PC-9 (cell line): ENCODE data around the gene RHBDD1. TPM values are rescaled to one million over a fixed set of nuclear protein-coding genes. Genes with fewer than 3 reads are reported as not detected.

Experiments used
- BruUV-seq: library from RNA; stranded (reverse); fragments of 400-500 nt; replicated peaks from 2 replicates; lab custom pipeline; 2021; lab: Mats Ljungman, UMichigan
- CTCF ChIA-PET: fragments of 300-600 bp; sonication (Branson Sonifier 250); formaldehyde crosslinking; loops from one replicate; lab custom pipeline; 2022; ENCODE audit warnings: antibody characterized with exemption; lab: Charles Lee
- POLR2A ChIA-PET: fragments of 300-600 bp; sonication (Branson Sonifier 250); formaldehyde crosslinking; loops from one replicate; lab custom pipeline; 2022; ENCODE audit warnings: antibody characterized with exemption; ENCODE audit not compliant: unreplicated experiment; lab: Charles Lee
- DNase-seq, 2 experiments: peaks; one replicate each; pipeline versions ENCODE4 v3.0.0 to v3.0.0-alpha.2; 2015 to 2022; ENCODE audit warnings: mixed read lengths in 1 of 2
- H2AFZ ChIP-seq: fragments of 200-600 bp; sonication (generic); 2 replicates; pipeline ENCODE4 v1.8.1; 2017; ENCODE audit warnings: antibody characterized with exemption
- H3F3A ChIP-seq: fragments of 200-600 bp; sonication (generic); 2 replicates; pipeline ENCODE4 v1.8.1; 2017; ENCODE audit warnings: antibody characterized with exemption, mild to moderate bottlenecking, low read depth; ENCODE audit not compliant: insufficient read depth
- H3K27ac ChIP-seq: fragments of 200-600 bp; sonication (generic); 2 replicates; pipeline ENCODE4 v1.6.1; 2016; ENCODE audit warnings: mixed run types
- H3K27me3 ChIP-seq: fragments of 200-600 bp; sonication (generic); 2 replicates; pipeline ENCODE4 v1.6.1; 2016; ENCODE audit warnings: low read depth, mixed run types; ENCODE audit not compliant: insufficient read depth
- H3K36me3 ChIP-seq: fragments of 200-600 bp; sonication (generic); 2 replicates; pipeline ENCODE4 v1.6.1; 2016; ENCODE audit warnings: low read depth, mixed run types
- H3K4me1 ChIP-seq: fragments of 200-600 bp; sonication (generic); replicated peaks from 2 replicates; pipeline ENCODE4 v1.6.1; 2016; ENCODE audit warnings: mixed run types; ENCODE audit not compliant: insufficient read depth
- H3K4me2 ChIP-seq: fragments of 200-600 bp; sonication (generic); 2 replicates; pipeline ENCODE4 v1.6.1; 2017; ENCODE audit warnings: mixed run types
- H3K4me3 ChIP-seq: fragments of 200-600 bp; sonication (generic); 2 replicates; pipeline ENCODE4 v1.6.1; 2016; ENCODE audit warnings: mixed run types
- H3K79me2 ChIP-seq: fragments of 200-600 bp; sonication (generic); 2 replicates; pipeline ENCODE4 v1.6.1; 2017; ENCODE audit warnings: low read depth, mixed run types
- H3K9me2 ChIP-seq: fragments of 200-600 bp; sonication (generic); 2 replicates; pipeline ENCODE4 v1.8.1; 2017; ENCODE audit warnings: mild to moderate bottlenecking; ENCODE audit not compliant: insufficient read depth
- H3K9me3 ChIP-seq: fragments of 200-600 bp; sonication (generic); 2 replicates; pipeline ENCODE4 v1.8.1; 2016; ENCODE audit warnings: low read depth; ENCODE audit not compliant: insufficient read depth
- H4K20me1 ChIP-seq: fragments of 200-600 bp; sonication (generic); 2 replicates; pipeline ENCODE4 v1.8.1; 2017; ENCODE audit not compliant: insufficient read depth
- EZH2 ChIP-seq: fragments of 200-600 bp; sonication (generic); IDR thresholded peaks from 2 replicates; pipeline ENCODE4 v1.8.0; 2017; ENCODE audit warnings: antibody characterized with exemption, low read depth
- intact Hi-C: fragments of 100-400 bp; cut with micrococcal nuclease; formaldehyde crosslinking; loops from one replicate; pipeline ENCODE4 v1.10.0; 2022; ENCODE audit not compliant: unreplicated experiment
- total RNA-seq: library from RNA; stranded (reverse); gene quantifications from 2 replicates; pipeline ENCODE4 v1.2.3, GENCODE V29; 2021
- TF ChIP-seq, protein P1 (sequence below): fragments of 200-600 bp; sonication (generic); conservative IDR thresholded peaks from 2 replicates; pipeline ENCODE4 v1.6.1; 2017; ENCODE audit warnings: mixed run types, antibody characterized with exemption, mild to moderate bottlenecking, moderate library complexity

The RHBDD1 gene
- total RNA-seq, 1 experiment from 2014 or later, result 22.3 TPM

DNA sequence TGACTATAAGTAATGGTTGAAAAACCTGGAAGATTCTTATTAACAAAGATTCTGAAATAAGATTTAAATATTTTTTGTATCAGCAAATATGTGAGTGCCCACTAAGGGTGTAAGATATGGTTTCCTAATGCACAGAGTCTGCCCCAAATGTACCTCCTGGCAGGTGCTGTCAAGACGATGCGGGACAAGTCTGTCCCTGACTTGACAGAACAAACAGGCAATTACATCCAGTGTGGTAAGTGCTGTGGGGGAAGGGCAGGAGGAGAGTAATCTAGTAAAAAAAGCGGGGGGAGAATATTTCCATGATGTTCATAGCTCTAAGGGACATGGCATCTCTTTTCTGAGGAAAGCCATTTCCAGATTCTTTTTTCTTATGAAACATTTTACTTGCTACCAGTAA is 200.7 kb downstream of the RHBDD1 start:
- TF ChIP-seq EZH2, result no peak
- TF ChIP-seq, protein P1, sequence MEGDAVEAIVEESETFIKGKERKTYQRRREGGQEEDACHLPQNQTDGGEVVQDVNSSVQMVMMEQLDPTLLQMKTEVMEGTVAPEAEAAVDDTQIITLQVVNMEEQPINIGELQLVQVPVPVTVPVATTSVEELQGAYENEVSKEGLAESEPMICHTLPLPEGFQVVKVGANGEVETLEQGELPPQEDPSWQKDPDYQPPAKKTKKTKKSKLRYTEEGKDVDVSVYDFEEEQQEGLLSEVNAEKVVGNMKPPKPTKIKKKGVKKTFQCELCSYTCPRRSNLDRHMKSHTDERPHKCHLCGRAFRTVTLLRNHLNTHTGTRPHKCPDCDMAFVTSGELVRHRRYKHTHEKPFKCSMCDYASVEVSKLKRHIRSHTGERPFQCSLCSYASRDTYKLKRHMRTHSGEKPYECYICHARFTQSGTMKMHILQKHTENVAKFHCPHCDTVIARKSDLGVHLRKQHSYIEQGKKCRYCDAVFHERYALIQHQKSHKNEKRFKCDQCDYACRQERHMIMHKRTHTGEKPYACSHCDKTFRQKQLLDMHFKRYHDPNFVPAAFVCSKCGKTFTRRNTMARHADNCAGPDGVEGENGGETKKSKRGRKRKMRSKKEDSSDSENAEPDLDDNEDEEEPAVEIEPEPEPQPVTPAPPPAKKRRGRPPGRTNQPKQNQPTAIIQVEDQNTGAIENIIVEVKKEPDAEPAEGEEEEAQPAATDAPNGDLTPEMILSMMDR, result no peak
- H4K20me1 ChIP-seq, result no peaks in the 10 kb centered on the region
- no peaks in the 10 kb centered on the region for H3K9me3 ChIP-seq
- H3K4me1 ChIP-seq, result no peaks in the 10 kb centered on the region
- H3K27ac ChIP-seq, result no peak overlapping the region
- no peaks in the 10 kb centered on the region for H3K27me3 ChIP-seq
- no peak for DNase-seq
- no peaks in the 10 kb centered on the region for H3K79me2 ChIP-seq
- H3K36me3 ChIP-seq, result no peaks in the 10 kb centered on the region
- ChIA-PET CTCF (interaction anchor here (0.6 kb wide), 1 partner anchor 1371 kb away, joined by 12 read pairs; no protein-coding TSS in a partner anchor), POLR2A (no interaction called here)
- H3F3A ChIP-seq, result no peaks in the 10 kb centered on the region
- intact Hi-C loops, result no loop called here
- H3K4me2 ChIP-seq, result no peak overlapping the region
- H3K4me3 ChIP-seq, result no peak overlapping the region
- no peaks in the 10 kb centered on the region for H3K9me2 ChIP-seq
- no peak overlapping the region for H2AFZ ChIP-seq
- no TSS peak for BruUV-seq

DNA sequence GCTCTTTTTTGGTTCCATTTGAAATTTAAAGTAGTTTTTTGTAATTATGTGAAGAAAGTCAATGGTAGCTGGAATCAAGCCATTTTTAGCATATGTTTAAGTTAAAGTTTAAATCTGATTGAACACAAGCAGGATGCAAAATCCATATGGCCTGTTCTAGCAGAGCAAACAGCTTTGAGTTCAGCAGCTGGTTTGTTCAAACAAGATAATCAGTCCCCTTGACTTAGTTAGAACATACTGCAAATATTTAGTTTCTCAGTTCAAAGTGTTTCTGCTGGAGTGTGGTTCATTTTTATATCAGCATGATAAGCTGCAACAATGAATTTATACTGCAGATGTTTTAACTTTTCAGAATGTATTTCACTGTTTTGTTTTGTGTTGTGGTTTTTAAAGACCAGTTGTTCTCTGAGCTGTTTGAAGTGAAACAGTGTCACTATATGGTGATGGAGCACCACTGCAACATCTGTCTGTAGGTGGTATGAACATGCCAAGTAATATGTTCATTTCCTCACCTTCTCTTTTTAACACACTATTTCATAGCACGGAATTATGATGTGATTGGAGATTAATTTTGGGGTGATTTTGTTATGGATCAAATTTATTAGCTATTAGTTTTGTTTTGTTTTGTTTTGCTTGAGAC is 202.8 kb downstream of the RHBDD1 start:
- H3F3A ChIP-seq, result no peaks in the 10 kb centered on the region
- no peaks in the 10 kb centered on the region for H3K36me3 ChIP-seq
- H4K20me1 ChIP-seq, result no peaks in the 10 kb centered on the region
- DNase-seq, result no peak
- H3K27ac ChIP-seq, result no peak overlapping the region
- H3K9me3 ChIP-seq, result no peaks in the 10 kb centered on the region
- H3K79me2 ChIP-seq, result no peaks in the 10 kb centered on the region
- no peak overlapping the region for H3K4me2 ChIP-seq
- no peak for TF ChIP-seq EZH2
- TF ChIP-seq, protein P1, result no peak
- H2AFZ ChIP-seq, result no peak overlapping the region
- ChIA-PET POLR2A (interaction anchor here (1.1 kb wide), 1 partner anchor 1952 kb away, joined by 9 read pairs; no protein-coding TSS in a partner anchor), CTCF (no interaction called here)
- H3K4me3 ChIP-seq, result no peak overlapping the region
- no peaks in the 10 kb centered on the region for H3K4me1 ChIP-seq
- BruUV-seq, result no TSS peak
- H3K9me2 ChIP-seq, result no peaks in the 10 kb centered on the region
- intact Hi-C loops, result no loop called here
- no peaks in the 10 kb centered on the region for H3K27me3 ChIP-seq

DNA sequence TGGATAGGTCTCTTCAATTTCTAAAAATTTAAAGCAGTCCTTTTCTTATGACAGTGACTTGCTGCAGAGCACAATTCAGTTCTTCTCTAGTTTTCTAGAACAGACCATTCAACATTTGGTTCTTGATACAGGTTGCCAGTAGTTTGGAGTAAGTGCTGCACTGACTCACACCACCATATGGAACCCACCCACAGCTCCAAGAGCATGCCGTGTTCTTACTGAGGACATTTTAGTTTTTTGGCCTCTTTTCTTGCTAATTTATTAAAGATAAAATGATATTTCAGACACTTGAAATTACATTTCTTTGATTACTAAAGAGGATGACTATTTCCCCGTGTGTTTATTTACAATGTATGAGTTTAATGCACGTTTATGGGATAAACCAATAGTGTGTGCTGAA is 208.1 kb downstream of the RHBDD1 start:
- H3K27ac ChIP-seq, result no peak overlapping the region
- no peaks in the 10 kb centered on the region for H3F3A ChIP-seq
- no peaks in the 10 kb centered on the region for H4K20me1 ChIP-seq
- no peaks in the 10 kb centered on the region for H3K79me2 ChIP-seq
- intact Hi-C loops, result no loop called here
- no peaks in the 10 kb centered on the region for H3K9me2 ChIP-seq
- no peaks in the 10 kb centered on the region for H3K36me3 ChIP-seq
- ChIA-PET POLR2A (no interaction called here), CTCF (no interaction called here)
- no peak for DNase-seq
- no peak overlapping the region for H3K4me2 ChIP-seq
- no peaks in the 10 kb centered on the region for H3K9me3 ChIP-seq
- no peaks in the 10 kb centered on the region for H3K4me1 ChIP-seq
- no peak overlapping the region for H3K4me3 ChIP-seq
- H3K27me3 ChIP-seq, result no peaks in the 10 kb centered on the region
- no peak overlapping the region for H2AFZ ChIP-seq
- TF ChIP-seq EZH2, result no peak
- TF ChIP-seq, protein P1, result no peak
- BruUV-seq, result no TSS peak

Other genes starting within 250 kb of the RHBDD1 start
- 26.2 and 28.6 TPM in 2 replicates for gene IRS1, start 36.2 kb upstream of the RHBDD1 start, total RNA-seq